HG02943 (cell line): ENCODE data around the gene RTP5.
"Not testable (repeated sequence)": the region's sequence is repeated elsewhere in the genome, so short reads cannot be mapped to it uniquely, and the experiment has no call there.

ENCODE experiments used
- ATAC-seq: cut with Tn5 transposase; IDR thresholded peaks from one replicate; pipeline ENCODE4 v1.9.1; 2021; ENCODE audit warnings: mild to moderate bottlenecking, low read depth, moderate library complexity; ENCODE audit not compliant: unreplicated experiment

RTP5 gene

DNA sequence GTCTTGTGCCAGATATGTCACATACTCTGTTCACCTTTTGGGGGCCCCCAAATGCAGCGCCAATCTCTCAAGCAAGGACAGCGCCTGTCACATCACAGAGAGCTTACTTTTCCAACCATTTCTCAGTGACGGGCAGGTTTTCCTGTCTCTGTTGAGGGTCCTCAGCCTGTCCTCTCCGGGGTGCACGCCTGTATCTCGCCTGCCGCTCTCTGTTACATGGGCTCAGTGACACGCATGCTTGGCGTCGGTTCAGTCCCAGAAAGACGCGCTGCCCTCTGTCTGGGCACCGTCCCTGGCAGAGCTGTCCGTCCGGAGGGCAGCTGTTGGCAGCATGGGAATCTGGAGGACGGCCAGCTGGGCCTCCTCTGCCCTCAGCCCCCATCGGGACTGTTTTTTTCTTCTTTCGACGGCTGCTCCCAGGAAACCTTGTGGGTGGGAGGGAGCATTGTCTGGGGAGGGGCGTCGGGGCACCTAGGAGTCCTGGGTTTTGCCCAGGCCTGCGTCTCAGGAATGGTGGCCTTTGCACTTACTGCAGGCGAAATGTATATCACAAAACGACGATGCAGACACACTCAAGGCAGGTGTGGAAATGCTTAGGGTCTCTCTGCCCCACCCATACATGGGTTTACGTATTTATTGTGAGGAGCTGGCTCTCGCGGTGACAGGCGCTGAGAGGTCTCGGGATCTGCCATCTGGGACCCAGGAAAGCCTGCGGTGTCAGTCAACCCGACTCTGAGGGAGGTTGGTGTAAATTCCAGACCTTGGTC, 30.9 kb downstream of the RTP5 start:
- ATAC-seq = no peak

DNA sequence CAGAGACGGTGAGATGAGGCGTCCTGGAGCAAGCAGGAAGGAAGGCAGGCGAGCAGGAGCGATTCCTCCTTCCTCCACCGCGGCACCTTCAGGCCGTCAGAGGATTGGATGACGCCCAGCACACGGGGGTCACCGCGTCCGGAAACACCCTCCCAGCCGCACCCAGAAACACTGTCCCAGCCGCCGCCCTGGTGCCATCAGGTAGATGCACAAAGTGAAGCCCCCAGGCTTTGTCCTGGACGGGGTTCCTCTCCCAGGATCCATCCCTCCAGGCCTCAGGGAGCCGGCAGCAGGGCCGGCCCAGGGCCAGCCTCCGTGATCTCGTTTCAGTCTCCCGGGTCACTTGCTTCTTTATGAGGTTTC, 31.5 kb downstream of the RTP5 start:
- no peak for ATAC-seq

DNA sequence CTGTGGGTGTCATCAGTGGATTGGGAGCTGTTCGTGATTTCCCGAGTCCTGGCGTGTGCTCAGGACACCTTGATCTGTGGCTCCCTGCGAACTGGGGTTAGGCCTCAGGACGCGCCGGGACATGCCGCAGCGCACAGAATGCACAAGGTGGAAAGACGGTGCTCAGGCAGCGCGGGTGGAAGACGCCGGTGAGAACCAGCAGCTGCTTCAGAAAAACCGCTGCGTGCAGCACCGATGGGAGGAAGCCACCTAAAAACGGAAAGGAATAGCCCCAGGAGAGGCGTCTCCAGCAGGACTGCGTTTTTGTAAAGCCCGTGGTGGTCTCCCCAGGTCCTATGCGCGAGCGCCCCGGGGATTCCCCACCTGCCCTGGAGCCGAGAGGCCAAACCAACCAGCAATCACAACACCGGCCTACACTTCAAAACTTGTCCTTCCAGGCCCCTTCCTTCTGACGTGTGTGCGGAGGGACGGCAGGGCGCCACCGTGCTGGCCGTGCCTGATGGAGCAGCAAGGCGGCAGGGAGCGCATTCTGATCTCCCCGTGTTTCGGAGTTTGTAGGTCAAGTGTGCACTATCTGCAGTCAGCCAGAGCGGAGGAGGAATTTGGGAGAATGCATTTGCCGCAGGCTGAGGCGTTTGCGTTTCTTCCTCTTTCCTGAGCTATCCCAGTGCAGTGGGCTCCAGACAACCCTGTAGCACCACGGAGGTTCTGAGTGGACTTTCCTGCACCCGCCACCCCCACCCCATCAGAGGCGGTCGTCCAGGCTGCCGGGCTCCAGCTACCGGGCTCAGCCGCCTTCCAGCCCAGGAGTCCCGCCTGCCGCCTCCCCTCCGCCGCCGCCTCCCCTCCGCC, 32.2 kb downstream of the RTP5 start:
- ATAC-seq = no peak

DNA sequence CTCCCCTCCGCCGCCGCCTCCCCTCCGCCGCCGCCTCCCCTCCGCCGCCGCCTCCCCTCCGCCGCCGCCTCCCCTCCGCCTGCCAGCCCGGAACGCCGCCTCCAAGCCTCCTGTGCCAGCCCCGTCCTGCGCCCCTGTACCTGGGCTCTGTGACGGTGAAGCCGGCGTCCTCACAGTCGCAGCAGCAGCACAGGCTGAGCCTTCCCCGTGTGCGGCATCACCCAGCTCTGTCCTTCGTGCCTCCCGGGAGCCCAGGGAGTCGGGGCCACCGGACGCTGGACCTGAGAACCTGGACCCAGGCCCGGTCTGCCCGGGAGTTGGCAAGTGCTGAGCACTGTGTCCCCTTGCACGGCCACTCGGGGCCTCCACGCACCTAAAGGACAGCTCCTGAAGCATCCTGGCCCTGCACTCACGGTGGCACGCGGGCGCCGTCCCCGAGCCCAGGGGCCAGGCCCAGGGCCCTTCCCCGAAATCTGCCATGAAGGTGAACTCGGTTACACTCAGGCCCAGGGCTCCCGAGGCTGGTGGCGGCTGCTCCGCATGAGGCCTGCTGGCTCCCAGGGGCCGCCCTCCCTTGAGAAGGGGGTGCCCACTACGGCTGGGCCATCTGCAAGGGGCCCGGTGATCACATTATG, 32.9 kb downstream of the RTP5 start:
- no peak for ATAC-seq

DNA sequence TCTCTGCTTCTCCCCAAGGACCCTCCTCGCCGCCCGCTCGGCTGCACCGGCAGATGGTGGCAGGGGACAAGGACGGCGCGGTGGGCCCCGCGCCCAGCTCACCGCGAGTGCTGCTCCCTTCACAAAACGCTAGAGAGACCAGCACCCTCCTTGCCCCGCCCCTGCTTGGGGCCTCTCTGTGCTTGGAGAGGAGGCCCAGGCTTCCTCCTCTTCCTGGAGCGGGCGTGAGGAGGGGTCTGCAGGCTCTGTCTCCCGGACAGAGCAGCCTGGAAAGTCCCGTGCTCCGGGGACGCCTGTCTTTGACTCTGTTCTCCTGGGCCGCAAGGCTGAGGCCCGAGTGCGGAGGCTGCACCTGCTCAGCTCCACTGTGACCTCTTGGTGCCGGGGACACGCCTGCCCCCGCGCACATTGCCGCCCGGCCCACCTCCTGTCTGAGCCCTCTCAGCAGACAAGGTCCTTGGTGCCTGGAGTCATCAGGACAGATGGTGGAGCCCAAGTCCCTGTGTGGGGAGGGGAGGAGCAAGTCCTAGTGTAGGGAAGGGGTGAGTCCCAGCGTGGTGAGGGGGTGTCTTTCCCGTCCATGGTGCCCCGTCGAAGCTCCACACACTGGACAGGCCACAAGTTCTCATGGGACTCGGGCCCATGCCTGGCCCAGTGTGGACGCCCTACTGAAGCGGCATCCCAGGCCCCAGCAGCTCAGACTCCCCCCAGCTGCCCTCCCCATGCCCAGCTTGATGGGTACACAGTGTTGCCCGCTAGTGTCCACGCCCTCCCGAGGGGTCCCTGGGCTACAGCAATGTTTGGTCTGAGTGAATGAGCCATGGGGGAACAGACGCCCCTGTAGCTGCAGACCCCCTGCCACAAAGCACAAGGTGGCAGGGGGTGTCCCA, 33.8 kb downstream of the RTP5 start:
- no peak for ATAC-seq

DNA sequence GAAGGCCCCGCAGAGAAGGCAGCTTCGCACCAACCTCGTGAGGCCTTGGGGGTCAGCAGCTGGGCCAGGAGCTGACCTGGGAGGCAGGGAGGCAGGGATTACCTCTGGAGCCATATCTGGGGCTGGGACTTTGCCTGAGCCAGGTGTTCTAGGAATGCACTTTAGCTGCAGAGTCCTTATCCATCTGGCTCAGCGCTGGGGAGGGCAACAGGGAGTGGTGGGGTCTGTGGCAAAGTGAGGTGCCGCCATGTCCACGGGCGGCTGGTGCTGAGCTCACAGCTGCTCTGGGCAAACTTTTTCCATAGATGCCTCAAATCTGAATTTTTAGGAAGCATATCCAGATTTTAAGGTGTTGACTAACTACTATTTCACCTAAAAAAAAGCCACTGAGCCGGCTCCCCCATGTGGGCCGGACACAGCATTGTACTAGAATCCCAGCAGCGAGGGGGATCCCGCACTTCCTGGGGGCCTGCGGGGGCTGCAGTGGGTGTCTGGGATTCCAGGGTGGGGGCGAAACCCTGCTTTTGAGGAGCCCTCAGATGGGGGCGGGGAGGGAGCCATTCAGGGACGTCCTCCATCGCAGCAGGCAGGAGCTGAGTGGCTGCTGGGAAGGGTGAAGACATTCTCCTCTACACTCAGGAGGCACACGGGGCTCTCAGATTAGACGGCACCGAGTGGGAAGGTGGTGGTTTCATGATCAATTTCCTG, 34.6 kb downstream of the RTP5 start:
- no peak for ATAC-seq

DNA sequence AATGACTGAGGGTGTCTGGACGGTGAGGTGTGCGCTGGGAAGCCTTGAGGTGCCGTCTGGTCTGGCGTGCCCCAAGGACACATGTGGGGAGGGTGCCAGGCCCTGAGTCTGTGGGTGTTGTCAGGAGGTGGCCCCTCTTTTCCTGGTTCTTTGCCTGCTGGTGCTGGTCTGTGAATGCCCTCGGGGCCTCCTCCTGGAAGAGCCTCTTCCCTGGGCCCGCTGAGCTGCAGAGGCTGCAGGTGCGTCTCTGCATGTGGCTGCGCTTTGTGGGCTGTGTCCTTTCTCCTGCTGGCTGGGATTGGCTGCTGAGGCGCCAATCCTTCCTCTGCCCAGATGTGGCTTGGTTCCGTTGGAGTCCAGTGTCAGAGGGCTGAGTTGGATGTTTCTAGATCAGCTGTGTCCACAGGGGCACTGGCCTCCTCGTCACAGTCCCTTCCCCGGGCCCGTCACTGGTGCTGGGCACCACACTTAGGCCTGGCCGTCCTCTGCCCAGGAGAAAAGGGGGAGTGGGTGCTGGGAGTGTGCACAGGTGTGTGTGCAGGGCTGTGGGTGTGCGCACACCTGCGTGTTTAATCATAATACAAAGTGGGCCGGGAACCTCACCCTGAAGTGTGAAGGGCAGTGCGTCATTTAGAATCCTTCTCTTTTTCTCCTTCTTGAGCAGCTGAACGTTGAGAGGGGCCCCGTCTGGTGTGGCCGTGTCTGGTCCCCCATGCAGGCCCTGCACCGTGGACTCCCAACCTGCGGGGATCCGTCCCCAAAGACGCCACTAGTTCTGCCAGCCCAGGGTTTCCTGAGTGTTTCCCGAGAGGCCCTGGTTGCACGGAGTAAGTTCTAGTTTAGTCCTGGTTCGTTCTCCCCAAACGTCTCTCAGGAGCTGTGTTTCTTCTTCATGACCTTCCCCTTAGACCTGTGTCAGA, 35.5 kb downstream of the RTP5 start:
- no peak for ATAC-seq

DNA sequence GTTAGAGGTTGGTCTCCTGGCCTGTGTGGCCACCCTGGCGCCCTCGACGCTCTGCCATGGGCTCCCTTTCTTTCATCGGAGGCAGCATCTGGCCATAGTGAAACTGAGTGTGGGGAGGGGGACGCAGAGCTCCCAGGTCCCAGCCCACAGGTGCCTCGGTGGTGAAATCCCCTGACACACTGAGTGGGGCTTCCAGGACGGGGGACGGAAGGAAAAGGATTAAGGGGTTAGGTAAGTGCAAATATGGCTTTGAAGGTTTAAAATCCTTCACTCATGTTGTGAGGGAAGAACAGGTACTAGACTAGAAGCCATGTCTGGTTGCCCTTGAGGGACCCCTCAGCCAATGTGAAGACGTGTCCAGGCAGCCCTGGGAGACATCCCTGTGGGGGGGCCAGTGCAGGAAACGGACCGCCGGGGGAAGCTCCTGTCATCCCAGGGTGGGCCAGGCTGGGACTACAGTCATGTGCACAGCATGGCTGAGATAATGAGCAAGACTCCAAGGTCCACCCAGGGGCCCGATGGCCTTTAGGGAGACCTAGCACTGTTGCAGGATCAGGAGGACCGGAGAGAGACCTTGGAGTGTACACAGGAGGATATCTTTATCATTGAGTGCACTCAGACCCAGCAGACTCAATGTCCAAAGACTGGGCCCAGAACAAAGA, 36.3 kb downstream of the RTP5 start:
- no peak for ATAC-seq

DNA sequence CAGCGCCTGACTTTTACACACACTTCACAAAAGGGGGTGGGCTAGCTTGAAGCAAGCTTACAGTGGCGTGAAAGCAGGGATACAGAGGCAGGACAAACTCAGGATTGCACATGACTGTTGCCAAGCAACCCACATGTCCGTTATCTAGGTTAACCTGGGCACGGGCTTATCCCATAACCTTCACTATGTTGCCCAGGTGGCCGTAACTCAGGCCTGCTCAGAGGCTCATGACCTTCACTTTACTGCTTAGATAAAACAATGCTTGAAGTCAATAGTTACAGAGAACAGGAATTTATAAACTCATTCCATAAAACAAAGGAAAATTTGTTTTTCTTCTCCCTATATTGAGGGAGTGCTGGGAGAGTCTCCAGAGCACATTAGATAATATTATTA, 36.8 kb downstream of the RTP5 start:
- ATAC-seq = not testable (repeated sequence)

DNA sequence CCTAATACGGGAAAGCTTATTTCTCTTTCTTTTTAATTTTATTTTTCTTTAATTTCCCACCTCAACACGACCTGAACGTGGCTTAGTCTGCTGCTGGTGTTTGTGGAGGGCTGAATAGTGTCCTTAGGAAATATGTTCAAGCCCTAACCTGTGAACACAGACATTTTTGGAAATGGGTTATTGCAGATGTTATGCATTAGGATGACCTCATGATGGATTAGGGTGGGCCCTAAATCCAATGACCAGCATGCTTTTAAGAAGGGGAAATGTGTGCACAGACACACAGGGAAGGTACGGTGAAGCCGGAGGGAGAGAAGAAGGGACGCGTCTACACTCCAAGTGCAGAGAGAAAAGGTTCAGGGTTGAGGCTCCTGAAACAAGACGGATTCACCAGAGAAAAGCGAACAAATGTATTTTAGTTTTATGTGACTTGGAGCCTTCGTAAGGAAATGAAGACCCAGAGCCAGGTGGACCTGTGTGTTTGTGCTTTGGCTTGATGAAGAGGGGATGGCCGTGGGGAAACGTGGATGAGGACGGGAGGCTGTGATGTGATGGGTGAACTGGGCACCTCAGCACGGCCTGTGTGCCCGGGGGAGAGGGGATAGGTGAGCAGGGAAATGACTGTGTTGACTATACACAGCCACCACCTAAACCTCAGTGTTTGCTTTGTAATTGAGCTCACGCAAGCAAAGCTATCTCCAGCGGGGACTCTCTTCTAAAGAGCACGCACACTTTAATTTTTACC, 37.5 kb downstream of the RTP5 start:
- no peak for ATAC-seq

DNA sequence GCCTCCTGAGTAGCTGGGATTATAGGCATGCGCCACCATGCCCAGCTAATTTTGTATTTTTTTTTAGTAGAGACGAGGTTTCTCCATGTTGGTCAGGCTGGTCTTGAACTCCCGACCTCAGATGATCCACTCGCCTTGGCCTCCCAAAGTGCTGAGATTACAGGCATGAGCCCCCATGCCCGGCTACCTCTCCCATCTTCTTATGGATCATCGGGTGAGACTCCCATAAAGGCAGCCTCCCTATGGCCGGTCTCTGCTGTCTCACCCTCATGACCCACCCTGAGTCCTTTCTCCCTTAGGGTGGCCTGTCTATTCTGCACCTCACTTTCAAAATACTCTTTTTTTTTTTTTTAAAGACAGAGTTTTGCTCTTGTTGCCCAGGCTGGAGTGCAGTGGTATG, 38.3 kb downstream of the RTP5 start:
- ATAC-seq = not testable (repeated sequence)

DNA sequence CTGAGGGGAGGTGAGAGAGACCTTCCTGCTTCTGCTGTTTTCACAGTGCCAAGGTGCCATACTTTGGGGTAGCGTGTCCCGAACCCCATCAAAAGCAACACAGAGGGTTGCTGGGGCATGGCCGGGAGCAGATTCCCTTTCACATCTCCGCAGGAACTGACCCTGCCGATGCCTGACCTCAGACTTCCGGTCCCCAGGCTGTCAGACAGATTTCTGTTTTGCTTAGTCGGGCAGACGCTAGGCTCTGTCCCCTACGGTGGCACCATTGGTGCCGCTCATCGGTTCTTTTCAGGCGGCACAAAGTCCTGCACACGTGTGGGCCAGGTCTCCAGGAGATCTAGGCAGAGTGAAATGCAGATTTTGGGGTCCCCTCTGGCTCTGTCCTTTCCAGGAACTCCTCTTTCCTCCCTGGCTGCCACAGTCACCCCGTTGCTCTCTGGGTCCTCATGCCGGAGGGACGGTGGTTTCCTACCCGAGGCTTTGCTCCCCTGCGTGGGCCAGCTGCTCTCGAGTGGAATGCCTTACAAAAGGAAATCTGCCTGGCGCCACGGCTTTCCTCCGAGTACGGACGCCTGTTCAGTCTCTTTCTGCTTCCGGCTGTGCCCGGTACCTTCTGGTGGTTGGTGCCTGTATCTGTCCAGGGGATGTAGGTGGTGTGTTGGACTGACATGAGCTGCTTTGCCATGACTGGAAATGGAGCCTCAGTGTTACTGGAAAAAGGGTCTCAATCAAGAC, 39.3 kb downstream of the RTP5 start:
- ATAC-seq = no peak

DNA sequence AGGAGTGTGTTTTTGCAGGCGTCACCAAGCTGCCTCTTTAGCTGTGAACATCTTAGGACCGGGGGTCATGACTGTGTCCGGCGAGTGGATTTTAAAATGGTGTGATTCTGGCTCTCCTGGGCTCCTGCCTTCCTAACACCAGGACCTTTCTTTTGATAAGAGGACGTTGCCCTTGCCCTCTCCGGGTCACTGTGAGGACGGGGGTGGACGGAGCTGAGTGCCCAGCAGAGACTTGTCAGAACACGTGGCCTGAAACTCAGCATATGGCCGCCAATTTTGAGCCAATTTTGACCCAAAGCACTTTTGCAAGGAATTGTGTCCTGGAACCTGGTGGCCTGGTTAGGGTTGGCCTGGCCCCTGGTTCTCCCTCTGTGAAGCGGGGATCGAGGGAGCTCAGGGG, 40.2 kb downstream of the RTP5 start:
- no peak for ATAC-seq

DNA sequence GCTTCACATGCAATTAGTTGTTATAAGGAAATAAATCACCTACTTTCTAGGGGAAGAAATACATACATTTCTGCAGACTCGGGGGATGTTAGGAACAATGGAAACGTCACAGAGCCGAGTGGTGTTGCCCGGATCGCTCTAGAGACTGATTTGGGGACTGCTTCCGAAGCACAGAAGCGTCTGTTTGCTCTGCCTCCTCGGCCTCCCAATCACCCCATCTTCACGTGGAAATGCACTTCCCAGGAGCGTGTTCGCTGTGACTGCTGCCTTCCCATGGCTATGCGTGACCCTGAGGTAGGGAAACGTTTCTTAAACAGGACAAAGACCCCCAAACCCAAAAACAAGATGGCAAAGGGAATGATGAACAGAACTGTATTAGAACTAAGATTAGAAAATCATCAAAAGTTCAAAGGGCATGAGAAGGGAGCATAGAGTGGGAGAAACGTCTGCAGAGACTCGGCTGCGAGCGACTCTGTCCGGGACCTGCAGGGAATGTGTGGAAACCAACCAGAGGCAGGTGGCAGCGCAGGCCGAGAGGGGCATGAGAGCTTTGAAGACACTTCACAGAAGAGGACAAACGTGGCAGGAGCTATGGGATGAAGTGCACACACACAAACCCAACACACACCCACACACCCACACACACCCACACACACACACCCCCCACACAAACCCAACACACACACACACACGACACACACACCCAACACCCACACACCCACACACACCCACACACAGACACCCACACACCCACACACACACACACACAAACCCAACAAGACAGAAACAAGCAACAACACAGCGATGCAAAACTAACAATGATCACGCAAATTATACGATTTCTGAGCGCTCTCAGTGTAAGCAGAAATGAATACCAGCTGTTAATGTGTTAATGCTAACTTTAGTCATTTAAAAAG, 41.3 kb downstream of the RTP5 start:
- no peak for ATAC-seq

DNA sequence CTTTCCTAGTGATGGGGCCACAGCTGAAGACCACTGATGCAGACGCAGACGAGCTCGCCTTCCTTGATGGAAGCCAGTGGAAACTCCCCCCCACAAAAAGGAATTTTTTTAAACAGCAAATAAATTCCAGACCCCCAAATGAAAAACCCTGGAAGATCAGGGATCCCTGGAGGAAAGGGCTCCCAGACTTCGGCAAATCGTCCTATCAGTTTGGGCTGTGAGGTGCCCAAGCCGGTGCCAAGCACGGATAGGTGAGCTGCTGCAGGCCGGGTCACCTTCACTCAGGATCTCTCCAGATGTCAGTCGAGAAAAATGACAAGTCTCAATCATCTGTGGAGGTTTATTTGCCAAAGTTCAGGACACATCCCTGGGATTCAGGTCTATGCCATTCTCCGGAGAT, 42.0 kb downstream of the RTP5 start:
- ATAC-seq = no peak

DNA sequence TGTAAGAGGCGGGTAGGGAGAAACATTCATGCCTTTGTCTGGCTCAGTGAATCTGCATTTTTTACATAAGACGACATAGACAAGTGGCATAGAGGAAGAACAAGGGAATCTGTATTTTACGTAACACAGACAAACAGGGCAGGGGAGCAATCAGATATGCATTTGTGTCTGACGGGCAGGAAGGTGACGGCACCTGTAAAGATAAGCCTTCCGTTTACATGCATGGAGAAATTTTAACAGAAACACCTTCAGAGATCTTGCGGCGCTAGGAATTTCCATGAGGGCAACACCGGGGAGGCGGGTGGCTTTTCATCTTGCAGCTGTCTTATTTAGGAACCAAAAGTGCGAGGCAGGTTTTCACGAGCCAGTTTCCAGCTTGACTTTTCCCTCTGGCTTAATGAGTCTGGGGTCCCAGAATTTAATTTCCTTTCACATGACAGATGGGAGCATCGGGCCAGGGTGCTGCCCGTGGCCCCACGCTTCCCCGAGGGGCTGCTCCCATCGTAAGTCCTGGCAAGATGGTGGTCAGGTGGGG, 42.6 kb downstream of the RTP5 start:
- no peak for ATAC-seq
